Naive thymus-derived CD4-positive, alpha-beta T cell (primary cell): ENCODE results near the gene GRIK1. TPM values are rescaled to one million over a fixed set of nuclear protein-coding genes. Genes with fewer than 3 reads are reported as not detected.

Experiments
- ATAC-seq: fragments of 150-1000 bp; cut with Tn5 transposase; 2 replicates; pipeline ENCODE4 v1.10.0; 2021; ENCODE audit warnings: mild to moderate bottlenecking, moderate library complexity
- CTCF ChIA-PET: fragments of 350-600 bp; sonication (Branson Sonifier 250); formaldehyde crosslinking; loops from one replicate; lab custom pipeline; 2021; ENCODE audit warnings: antibody characterized with exemption; lab: Charles Lee
- POLR2A ChIA-PET: fragments of 350-600 bp; sonication (Branson Sonifier 250); formaldehyde crosslinking; loops from one replicate; lab custom pipeline; 2021; ENCODE audit warnings: antibody characterized with exemption, inconsistent platforms; lab: Charles Lee
- DNase-seq, 9 donors: peaks; one replicate each; pipeline versions ENCODE4 v3.0.0 to v3.0.0-alpha.2; 2020 to 2022; ENCODE audit warnings: mixed read lengths in 1 of 9
- H3K27ac ChIP-seq: one replicate; pipeline ENCODE4 v1.7.0; 2013; ENCODE audit warnings: mild to moderate bottlenecking, low read depth, low read length, moderate library complexity
- H3K27me3 ChIP-seq, 2 donors: one replicate each; pipeline ENCODE4 v1.7.0; 2013; ENCODE audit warnings: low read length in 2 of 2, mild to moderate bottlenecking in 2 of 2, moderate library complexity in 2 of 2; ENCODE audit not compliant: control insufficient read depth in 2 of 2, insufficient read depth in 2 of 2
- H3K36me3 ChIP-seq, 3 experiments: 1 replicate in 2 of 3; 2 replicates in 1 of 3; pipeline ENCODE4 v1.7.0; 2013; ENCODE audit warnings: low read length in 3 of 3, mild to moderate bottlenecking in 3 of 3, moderate library complexity in 1 of 3; ENCODE audit not compliant: insufficient read depth in 3 of 3, control insufficient read depth in 2 of 3
- H3K4me1 ChIP-seq, 2 donors: one replicate each; pipeline ENCODE4 v1.7.0; 2013; ENCODE audit warnings: low read length in 2 of 2, mild to moderate bottlenecking in 2 of 2, moderate library complexity in 1 of 2; ENCODE audit not compliant: control insufficient read depth in 2 of 2, insufficient read depth in 2 of 2
- H3K4me3 ChIP-seq: 2 replicates; pipeline ENCODE4 v1.7.0; 2013; ENCODE audit warnings: mild to moderate bottlenecking, low read length
- H3K9me3 ChIP-seq, 3 experiments: 1 replicate in 2 of 3; 2 replicates in 1 of 3; pipeline ENCODE4 v1.7.0; 2013; ENCODE audit warnings: low read length in 3 of 3; ENCODE audit not compliant: control insufficient read depth in 2 of 3
- H3K27ac Mint-ChIP-seq, 9 donors: one replicate each; pipeline ENCODE4 v1.8.0; 2020 to 2022; ENCODE audit warnings: mixed read lengths in 9 of 9, mild to moderate bottlenecking in 8 of 9, moderate library complexity in 5 of 9, inconsistent platforms in 2 of 9
- H3K27me3 Mint-ChIP-seq, 5 donors: one replicate each; pipeline ENCODE4 v1.8.0; 2021 to 2022; ENCODE audit warnings: mixed read lengths in 5 of 5, mild to moderate bottlenecking in 1 of 5
- H3K36me3 Mint-ChIP-seq, 5 donors: one replicate each; pipeline ENCODE4 v1.8.0; 2020 to 2022; ENCODE audit warnings: mixed read lengths in 5 of 5, mild to moderate bottlenecking in 3 of 5, inconsistent platforms in 1 of 5
- H3K4me1 Mint-ChIP-seq, 7 donors: one replicate each; pipeline ENCODE4 v1.8.0; 2020 to 2022; ENCODE audit warnings: mixed read lengths in 7 of 7, mild to moderate bottlenecking in 3 of 7, inconsistent platforms in 1 of 7
- H3K4me3 Mint-ChIP-seq, 10 donors: one replicate each; pipeline ENCODE4 v1.8.0; 2020 to 2022; ENCODE audit warnings: mild to moderate bottlenecking in 10 of 10, mixed read lengths in 10 of 10, moderate library complexity in 6 of 10, inconsistent platforms in 2 of 10
- H3K9me3 Mint-ChIP-seq, 11 donors: one replicate each; pipeline ENCODE4 v1.8.0; 2020 to 2022; ENCODE audit warnings: mixed read lengths in 11 of 11, mild to moderate bottlenecking in 4 of 11, inconsistent platforms in 1 of 11, moderate library complexity in 1 of 11
- intact Hi-C, 2 donors: fragments of 100-400 bp; cut with micrococcal nuclease; formaldehyde crosslinking; loops; one replicate each; pipeline ENCODE4 v1.15.1; 2023
- polyA plus RNA-seq, 2 donors: library from polyadenylated mRNA; unstranded; fragments of 300-500 nt; fragmentation: Illumina TruSeq; gene quantifications; one replicate each; pipeline ENCODE4 v1.2.3, GENCODE V29; 2021
- total RNA-seq, 6 experiments: library from RNA in 5 of 6; stranded (reverse) in 5 of 6; gene quantifications; 1 replicate in 5 of 6; 2 replicates in 1 of 6; pipeline ENCODE4 v1.2.3 and lab custom pipeline; 2021 to 2026

The GRIK1 gene
- total and polyA plus RNA-seq, 7 experiments from 2014 or later, result 0.10 TPM; not detected in 6

DNA sequence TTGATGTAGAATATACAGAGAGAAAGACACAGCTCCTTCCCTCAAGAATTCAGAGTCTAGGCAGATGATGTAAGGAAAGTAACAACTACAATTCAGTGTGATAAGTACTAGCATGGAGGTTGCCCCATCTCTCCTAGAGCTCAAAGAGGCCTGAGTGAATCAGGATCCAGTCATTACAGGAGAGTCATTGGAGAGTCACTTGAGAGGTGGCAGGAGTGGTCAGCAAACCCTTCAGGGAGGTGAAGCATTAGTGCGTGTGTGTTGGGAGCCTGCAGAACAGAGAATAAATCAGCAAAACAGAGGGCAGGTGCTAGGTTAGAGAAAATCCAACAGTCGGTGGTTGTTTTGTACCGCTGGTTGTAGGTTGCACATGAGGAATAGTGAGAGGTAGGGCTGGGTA, 46.1 kb downstream of the GRIK1 start:
- peaks cover 0 to 3% (median 0%) of the 10 kb centered on the region in 11 donors for H3K9me3 Mint-ChIP-seq
- no peaks in the 10 kb centered on the region for H3K36me3 Mint-ChIP-seq
- intact Hi-C loops, result no loop called here

DNA sequence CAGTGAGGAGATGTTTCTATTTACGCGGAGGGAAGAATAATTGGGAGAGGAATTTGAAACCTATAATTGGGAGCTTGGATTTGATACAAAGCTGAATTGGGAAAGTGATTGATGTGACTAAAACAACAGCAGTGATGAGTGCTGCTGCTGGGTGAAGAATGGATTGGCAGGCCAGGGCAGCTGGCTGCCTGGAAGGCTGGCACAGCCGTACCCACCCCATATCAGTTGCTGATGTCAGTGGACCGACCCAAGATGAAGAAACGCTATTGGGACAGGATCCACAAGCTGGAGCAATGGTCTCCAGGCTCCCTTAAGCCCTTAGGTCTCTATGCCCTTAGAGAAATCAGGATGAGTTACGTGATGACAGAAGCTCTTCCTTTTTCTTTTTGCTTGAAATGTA, 47.4 kb downstream of the GRIK1 start:
- Mint-ChIP-seq H3K27me3 (peaks cover 0 to 25% (median 20%) of the 10 kb centered on the region in 5 donors), H3K36me3 (no peaks in the 10 kb centered on the region), H3K27ac (no peak overlapping the region), H3K4me3 (no peak overlapping the region), H3K4me1 (no peaks in the 10 kb centered on the region), H3K9me3 (peaks cover 0 to 3% (median 0%) of the 10 kb centered on the region in 11 donors)
- Histone ChIP-seq H3K27ac (no peak overlapping the region), H3K9me3 (no peaks in the 10 kb centered on the region), H3K27me3 (no peaks in the 10 kb centered on the region), H3K4me3 (no peak overlapping the region), H3K4me1 (no peaks in the 10 kb centered on the region), H3K36me3 (no peaks in the 10 kb centered on the region)
- no peak for DNase-seq
- POLR2A ChIA-PET, result no interaction called here
- CTCF ChIA-PET, result no interaction called here
- no peak for ATAC-seq
- intact Hi-C loops, result no loop called here

More for the DNA sequence above, 46.1 kb downstream of the GRIK1 start:
- Histone ChIP-seq H3K9me3 (no peaks in the 10 kb centered on the region), H3K4me3 (no peak overlapping the region), H3K27ac (no peak overlapping the region), H3K27me3 (no peaks in the 10 kb centered on the region), H3K36me3 (no peaks in the 10 kb centered on the region), H3K4me1 (no peaks in the 10 kb centered on the region)
- ChIA-PET CTCF (no interaction called here), POLR2A (no interaction called here)
- DNase-seq, result no peak
- Mint-ChIP-seq H3K27me3 (peaks cover 0 to 32% (median 25%) of the 10 kb centered on the region in 5 donors), H3K27ac (no peak overlapping the region), H3K4me1 (no peaks in the 10 kb centered on the region), H3K4me3 (no peak overlapping the region)
- ATAC-seq, result no peak

GRCh38 chr21:29888437-29888836, 51.4 kb downstream of the GRIK1 start:
- no peak overlapping the region for H3K4me3 Mint-ChIP-seq
- H3K27ac ChIP-seq, result no peak overlapping the region
- H3K9me3 ChIP-seq, result no peaks in the 10 kb centered on the region
- no peak overlapping the region for H3K27ac Mint-ChIP-seq
- no peaks in the 10 kb centered on the region for H3K36me3 ChIP-seq
- ChIA-PET POLR2A (no interaction called here), CTCF (no interaction called here)
- DNase-seq, result no peak
- intact Hi-C loops, result no loop called here
- H3K4me1 Mint-ChIP-seq, result no peaks in the 10 kb centered on the region
- no peaks in the 10 kb centered on the region for H3K4me1 ChIP-seq
- H3K27me3 Mint-ChIP-seq, result peaks cover 0 to 11% (median 4%) of the 10 kb centered on the region in 5 donors
- H3K9me3 Mint-ChIP-seq, result peaks cover 0 to 2% (median 0%) of the 10 kb centered on the region in 11 donors
- H3K36me3 Mint-ChIP-seq, result no peaks in the 10 kb centered on the region
- no peak overlapping the region for H3K4me3 ChIP-seq
- ATAC-seq, result no peak
- H3K27me3 ChIP-seq, result no peaks in the 10 kb centered on the region

- Histone ChIP-seq H3K4me3 (no peak overlapping the region), H3K27ac (no peak overlapping the region), H3K27me3 (no peaks in the 10 kb centered on the region), H3K4me1 (no peaks in the 10 kb centered on the region), H3K36me3 (no peaks in the 10 kb centered on the region), H3K9me3 (no peaks in the 10 kb centered on the region)
- Mint-ChIP-seq H3K4me3 (no peak overlapping the region), H3K4me1 (no peaks in the 10 kb centered on the region), H3K36me3 (no peaks in the 10 kb centered on the region), H3K27ac (no peak overlapping the region), H3K27me3 (peaks cover 0 to 11% (median 6%) of the 10 kb centered on the region in 5 donors), H3K9me3 (peaks cover 0 to 2% (median 0%) of the 10 kb centered on the region in 11 donors)
- DNase-seq (no peak), ATAC-seq (no peak)
- ChIA-PET POLR2A (no interaction called here), CTCF (no interaction called here)
- intact Hi-C loops, result no loop called here
Measured at GRCh38 chr21:29887313-29888009, 52.3 kb downstream of the GRIK1 start.

DNA sequence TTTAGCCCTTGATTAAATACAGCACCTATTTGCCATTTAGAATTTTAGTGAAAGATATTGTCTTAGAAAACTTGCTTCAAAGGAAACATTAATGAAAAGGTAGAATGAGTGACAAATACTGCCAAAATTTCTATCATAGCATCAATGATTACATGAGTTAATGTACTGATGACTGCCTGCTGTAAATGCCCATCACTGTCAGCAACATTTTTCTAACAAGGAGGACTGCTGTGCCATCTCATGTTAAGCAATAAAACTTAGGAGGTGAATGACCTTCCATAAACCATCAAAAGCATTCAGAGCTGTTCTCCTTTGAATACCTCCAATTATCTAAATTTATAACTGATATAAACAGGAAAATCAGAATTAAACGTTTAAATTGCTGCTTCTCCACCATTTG, 54.3 kb downstream of the GRIK1 start:
- Histone ChIP-seq H3K9me3 (no peaks in the 10 kb centered on the region), H3K4me1 (no peaks in the 10 kb centered on the region), H3K27ac (no peak overlapping the region), H3K27me3 (no peaks in the 10 kb centered on the region), H3K4me3 (no peak overlapping the region), H3K36me3 (no peaks in the 10 kb centered on the region)
- no peak for DNase-seq
- no peaks in the 10 kb centered on the region for H3K9me3 Mint-ChIP-seq
- ATAC-seq, result no peak
- H3K4me3 Mint-ChIP-seq, result no peak overlapping the region
- POLR2A ChIA-PET, result no interaction called here
- H3K36me3 Mint-ChIP-seq, result no peaks in the 10 kb centered on the region
- no peak overlapping the region for H3K27ac Mint-ChIP-seq
- peaks cover 0 to 11% (median 5%) of the 10 kb centered on the region in 5 donors for H3K27me3 Mint-ChIP-seq
- no peaks in the 10 kb centered on the region for H3K4me1 Mint-ChIP-seq
- intact Hi-C loops, result no loop called here
- CTCF ChIA-PET, result no interaction called here

GRCh38 chr21:29875873-29876272, 63.9 kb downstream of the GRIK1 start:
- Mint-ChIP-seq H3K9me3 (peaks cover 0 to 3% (median 0%) of the 10 kb centered on the region in 11 donors), H3K4me1 (peaks cover 0 to 1% (median 0%) of the 10 kb centered on the region in 7 donors), H3K4me3 (no peak overlapping the region), H3K27ac (no peak overlapping the region), H3K36me3 (no peaks in the 10 kb centered on the region), H3K27me3 (peaks cover 0 to 31% (median 11%) of the 10 kb centered on the region in 5 donors)
- CTCF ChIA-PET, result no interaction called here
- H3K27me3 ChIP-seq, result no peaks in the 10 kb centered on the region
- DNase-seq (no peak), ATAC-seq (no peak)
- H3K4me3 ChIP-seq, result no peak overlapping the region
- no peaks in the 10 kb centered on the region for H3K4me1 ChIP-seq
- no peaks in the 10 kb centered on the region for H3K36me3 ChIP-seq
- intact Hi-C loops, result no loop called here
- H3K27ac ChIP-seq, result no peak overlapping the region
- no peaks in the 10 kb centered on the region for H3K9me3 ChIP-seq
- POLR2A ChIA-PET, result no interaction called here
